Subcutaneous abdominal adipose tissue (tissue), 5 donors: ENCODE results near the gene AVEN.

Experiments
- H3K27ac ChIP-seq: one replicate; pipeline ENCODE4 v1.7.0; 2013; ENCODE audit warnings: low read depth, mild to moderate bottlenecking, inconsistent platforms, low read length, moderate library complexity
- H3K27me3 ChIP-seq, 5 donors: one replicate each; pipeline ENCODE4 v1.7.0; 2013; ENCODE audit warnings: low read length in 5 of 5, inconsistent platforms in 1 of 5; ENCODE audit not compliant: control insufficient read depth in 5 of 5, insufficient read depth in 4 of 5
- H3K36me3 ChIP-seq, 5 donors: one replicate each; pipeline ENCODE4 v1.7.0; 2013; ENCODE audit warnings: low read length in 5 of 5; ENCODE audit not compliant: control insufficient read depth in 5 of 5, insufficient read depth in 5 of 5
- H3K4me1 ChIP-seq, 5 donors: one replicate each; pipeline ENCODE4 v1.7.0; 2013; ENCODE audit warnings: low read length in 5 of 5, mild to moderate bottlenecking in 3 of 5, moderate library complexity in 1 of 5; ENCODE audit not compliant: control insufficient read depth in 5 of 5, insufficient read depth in 5 of 5
- H3K4me3 ChIP-seq, 5 donors: one replicate each; pipeline ENCODE4 v1.7.0; 2013; ENCODE audit warnings: low read length in 5 of 5, low read depth in 1 of 5
- H3K9ac ChIP-seq, 5 donors: one replicate each; pipeline ENCODE4 v1.7.0; 2013; ENCODE audit warnings: low read length in 5 of 5, mild to moderate bottlenecking in 4 of 5, moderate library complexity in 3 of 5
- H3K9me3 ChIP-seq, 5 donors: one replicate each; pipeline ENCODE4 v1.7.0; 2013; ENCODE audit warnings: low read length in 5 of 5; ENCODE audit not compliant: control insufficient read depth in 5 of 5
- donor health status: healthy.
- donor health status: healthy.
- donor health status: healthy.
- donor health status: healthy.
- donor health status: healthy.

Gene AVEN

GRCh38 chr15:33934921-33935320, 104.1 kb downstream of the AVEN start:
- H3K9ac ChIP-seq, result no peak overlapping the region

GRCh38 chr15:33934396-33934795, 104.6 kb downstream of the AVEN start:
- Histone ChIP-seq H3K4me1 (peaks cover 0 to 7% (median 6%) of the 10 kb centered on the region in 5 donors), H3K9me3 (no peaks in the 10 kb centered on the region), H3K9ac (no peak overlapping the region), H3K27ac (no peak overlapping the region), H3K4me3 (no peak overlapping the region), H3K36me3 (no peaks in the 10 kb centered on the region), H3K27me3 (no peaks in the 10 kb centered on the region)

More at GRCh38 chr15:33934921-33935320, 104.1 kb downstream of the AVEN start:
- no peak overlapping the region for H3K27ac ChIP-seq
- H3K9me3 ChIP-seq, result no peaks in the 10 kb centered on the region
- no peak overlapping the region for H3K4me3 ChIP-seq
- H3K4me1 ChIP-seq, result peaks cover 0 to 7% (median 6%) of the 10 kb centered on the region in 5 donors
- no peaks in the 10 kb centered on the region for H3K36me3 ChIP-seq
- no peaks in the 10 kb centered on the region for H3K27me3 ChIP-seq

GRCh38 chr15:33932734-33933133, 106.3 kb downstream of the AVEN start:
- H3K9ac ChIP-seq, result no peak overlapping the region
- peaks cover 0 to 7% (median 6%) of the 10 kb centered on the region in 5 donors for H3K4me1 ChIP-seq
- no peak overlapping the region for H3K4me3 ChIP-seq
- no peaks in the 10 kb centered on the region for H3K9me3 ChIP-seq
- H3K27me3 ChIP-seq, result no peaks in the 10 kb centered on the region
- no peak overlapping the region for H3K27ac ChIP-seq
- no peaks in the 10 kb centered on the region for H3K36me3 ChIP-seq

GRCh38 chr15:33926260-33926659, 112.7 kb downstream of the AVEN start:
- no peaks in the 10 kb centered on the region for H3K9me3 ChIP-seq
- H3K9ac ChIP-seq, result no peak overlapping the region
- no peaks in the 10 kb centered on the region for H3K36me3 ChIP-seq
- no peaks in the 10 kb centered on the region for H3K4me1 ChIP-seq
- no peak overlapping the region for H3K27ac ChIP-seq
- no peaks in the 10 kb centered on the region for H3K27me3 ChIP-seq
- H3K4me3 ChIP-seq, result no peak overlapping the region

GRCh38 chr15:33923446-33923845, 115.6 kb downstream of the AVEN start:
- Histone ChIP-seq H3K4me1 (no peaks in the 10 kb centered on the region), H3K27me3 (no peaks in the 10 kb centered on the region), H3K9me3 (no peaks in the 10 kb centered on the region), H3K9ac (no peak overlapping the region), H3K4me3 (no peak overlapping the region), H3K36me3 (no peaks in the 10 kb centered on the region), H3K27ac (no peak overlapping the region)

GRCh38 chr15:33915571-33916407, 123.2 kb downstream of the AVEN start:
- Histone ChIP-seq H3K27me3 (no peaks in the 10 kb centered on the region), H3K4me3 (no peak overlapping the region), H3K4me1 (no peaks in the 10 kb centered on the region), H3K9me3 (no peaks in the 10 kb centered on the region), H3K9ac (no peak overlapping the region), H3K27ac (no peak overlapping the region), H3K36me3 (no peaks in the 10 kb centered on the region)

- Histone ChIP-seq H3K4me1 (no peaks in the 10 kb centered on the region), H3K27ac (no peak overlapping the region), H3K4me3 (no peak overlapping the region), H3K36me3 (no peaks in the 10 kb centered on the region), H3K9ac (no peak overlapping the region), H3K9me3 (no peaks in the 10 kb centered on the region), H3K27me3 (no peaks in the 10 kb centered on the region)
These were observed 125.5 kb downstream of the AVEN start for GRCh38 chr15:33913459-33913858.

- no peak overlapping the region for H3K9ac ChIP-seq
- H3K4me3 ChIP-seq, result no peak overlapping the region
- H3K27me3 ChIP-seq, result no peaks in the 10 kb centered on the region
- peaks cover 0 to 2% (median 2%) of the 10 kb centered on the region in 5 donors for H3K4me1 ChIP-seq
- no peaks in the 10 kb centered on the region for H3K9me3 ChIP-seq
- no peaks in the 10 kb centered on the region for H3K36me3 ChIP-seq
- H3K27ac ChIP-seq, result no peak overlapping the region
These were observed 126.7 kb downstream of the AVEN start for GRCh38 chr15:33912326-33912725.

GRCh38 chr15:33910741-33911140, 128.3 kb downstream of the AVEN start:
- peaks cover 0 to 6% (median 4%) of the 10 kb centered on the region in 5 donors for H3K4me1 ChIP-seq
- no peak overlapping the region for H3K27ac ChIP-seq
- H3K27me3 ChIP-seq, result no peaks in the 10 kb centered on the region
- no peaks in the 10 kb centered on the region for H3K36me3 ChIP-seq
- no peaks in the 10 kb centered on the region for H3K9me3 ChIP-seq
- no peak overlapping the region for H3K9ac ChIP-seq
- no peak overlapping the region for H3K4me3 ChIP-seq

GRCh38 chr15:33908406-33908805, 130.6 kb downstream of the AVEN start:
- no peaks in the 10 kb centered on the region for H3K27me3 ChIP-seq

More at GRCh38 chr15:33908406-33908805, 130.6 kb downstream of the AVEN start:
- Histone ChIP-seq H3K4me1 (peaks cover 0 to 6% (median 4%) of the 10 kb centered on the region in 5 donors), H3K27ac (no peak overlapping the region), H3K36me3 (no peaks in the 10 kb centered on the region), H3K9me3 (no peaks in the 10 kb centered on the region), H3K4me3 (no peak overlapping the region), H3K9ac (no peak overlapping the region)
